GM20431 (cell line): ENCODE data around the gene RAC2.
"Not testable (repeated sequence)": the region's sequence is repeated elsewhere in the genome, so short reads cannot be mapped to it uniquely, and the experiment has no call there.

Experiments used
- in situ Hi-C: fragments of 300-500 bp; cut with MseI, MboI; formaldehyde crosslinking; loops from one replicate; pipeline ENCODE4 v1.15.0; 2020; ENCODE audit warnings: low sequenced_read_pairs; ENCODE audit not compliant: unreplicated experiment

Gene RAC2

GRCh38 chr22:37237371-37238268, 6.4 kb downstream of the RAC2 start:
- in situ Hi-C loops: no loop called here

- in situ Hi-C loops: no loop called here
Observed at GRCh38 chr22:37235897-37236607, 8.0 kb downstream of the RAC2 start.

GRCh38 chr22:37234736-37235711, 9.0 kb downstream of the RAC2 start:
- in situ Hi-C loops: no loop called here

- in situ Hi-C loops: no loop called here
Observed at GRCh38 chr22:37233751-37234631, 10.1 kb downstream of the RAC2 start.

- in situ Hi-C loops: not testable (repeated sequence)
Observed at GRCh38 chr22:37233371-37233750, 10.7 kb downstream of the RAC2 start.

GRCh38 chr22:37232140-37232998, 11.7 kb downstream of the RAC2 start:
- in situ Hi-C loops: no loop called here

- in situ Hi-C loops: no loop called here
Observed at GRCh38 chr22:37231406-37232139, 12.5 kb downstream of the RAC2 start.

- in situ Hi-C loops: no loop called here
Observed at GRCh38 chr22:37230673-37231405, 13.2 kb downstream of the RAC2 start.

GRCh38 chr22:37229805-37230672, 14.0 kb downstream of the RAC2 start:
- in situ Hi-C loops: no loop called here

GRCh38 chr22:37229012-37229804, 14.9 kb downstream of the RAC2 start:
- in situ Hi-C loops: no loop called here

GRCh38 chr22:37228106-37229011, 15.7 kb downstream of the RAC2 start:
- in situ Hi-C loops: no loop called here

GRCh38 chr22:37226514-37226913, 17.6 kb downstream of the RAC2 start:
- in situ Hi-C loops: no loop called here

GRCh38 chr22:37226087-37226486, 18.0 kb downstream of the RAC2 start:
- in situ Hi-C loops: no loop called here

- in situ Hi-C loops: no loop called here
Observed at GRCh38 chr22:37225481-37225880, 18.6 kb downstream of the RAC2 start.
